Nephron (organoid): ENCODE measurements around the gene CCDC40.

ENCODE experiments used
- H3K27ac Mint-ChIP-seq, 3 experiments: 2 replicates each; pipeline ENCODE4 v1.8.0; 2020; ENCODE audit warnings: mixed read lengths in 3 of 3, mild to moderate bottlenecking in 2 of 3, moderate library complexity in 1 of 3
- H3K27me3 Mint-ChIP-seq: 2 replicates; pipeline ENCODE4 v1.8.0; 2021; ENCODE audit warnings: low read depth, mild to moderate bottlenecking, moderate library complexity, mixed read lengths
- H3K36me3 Mint-ChIP-seq: 2 replicates; pipeline ENCODE4 v1.8.0; 2020; ENCODE audit warnings: low read depth, mixed read lengths
- H3K4me1 Mint-ChIP-seq: 2 replicates; pipeline ENCODE4 v1.8.0; 2020; ENCODE audit warnings: mixed read lengths
- H3K4me3 Mint-ChIP-seq, 3 experiments: 2 replicates each; pipeline ENCODE4 v1.8.0; 2020; ENCODE audit warnings: mild to moderate bottlenecking in 3 of 3, mixed read lengths in 3 of 3, moderate library complexity in 2 of 3
- H3K9me3 Mint-ChIP-seq: 2 replicates; pipeline ENCODE4 v1.8.0; 2020; ENCODE audit warnings: mixed read lengths
- CTCF ChIP-seq, 3 experiments: fragments of 200-600 bp; sonication (generic); IDR thresholded peaks; one replicate each; pipeline ENCODE4 v1.5.0; 2021; ENCODE audit warnings: antibody characterized with exemption in 3 of 3; ENCODE audit not compliant: unreplicated experiment in 3 of 3

CCDC40 gene

GRCh38 chr17:80082403-80083135 is 46.1 kb downstream of the CCDC40 start:
- no peaks in the 10 kb centered on the region for H3K4me1 Mint-ChIP-seq
- H3K9me3 Mint-ChIP-seq: no peaks in the 10 kb centered on the region
- peaks cover 3% of the 10 kb centered on the region for H3K27me3 Mint-ChIP-seq
- TF ChIP-seq CTCF (IDR thresholded peaks at IDR 0.05; ENCODE audit: unreplicated experiment in 3 of 3): peak; percentile 69 to 76 (median 75)
- H3K27ac Mint-ChIP-seq: no peak overlapping the region
- no peak overlapping the region for H3K4me3 Mint-ChIP-seq
- H3K36me3 Mint-ChIP-seq: peaks cover 11% of the 10 kb centered on the region

- peaks cover 3% of the 10 kb centered on the region for H3K27me3 Mint-ChIP-seq
Measured at GRCh38 chr17:80083136-80083661, 46.8 kb downstream of the CCDC40 start.

GRCh38 chr17:80084773-80085172 is 48.3 kb downstream of the CCDC40 start:
- Mint-ChIP-seq H3K4me3 (no peak overlapping the region), H3K9me3 (no peaks in the 10 kb centered on the region), H3K36me3 (peaks cover 6% of the 10 kb centered on the region), H3K27me3 (peaks cover 3% of the 10 kb centered on the region), H3K4me1 (no peaks in the 10 kb centered on the region), H3K27ac (no peak overlapping the region)
- no peak for TF ChIP-seq CTCF (IDR thresholded peaks at IDR 0.05; ENCODE audit: unreplicated experiment in 3 of 3)

More at GRCh38 chr17:80083136-80083661, 46.8 kb downstream of the CCDC40 start:
- H3K27ac Mint-ChIP-seq: no peak overlapping the region
- no peak for TF ChIP-seq CTCF (IDR thresholded peaks at IDR 0.05; ENCODE audit: unreplicated experiment in 3 of 3)
- peaks cover 9% of the 10 kb centered on the region for H3K36me3 Mint-ChIP-seq
- no peaks in the 10 kb centered on the region for H3K9me3 Mint-ChIP-seq
- no peaks in the 10 kb centered on the region for H3K4me1 Mint-ChIP-seq
- H3K4me3 Mint-ChIP-seq: no peak overlapping the region

GRCh38 chr17:80086081-80086480 is 49.6 kb downstream of the CCDC40 start:
- Mint-ChIP-seq H3K27me3 (peaks cover 3% of the 10 kb centered on the region), H3K27ac (no peak overlapping the region), H3K9me3 (no peaks in the 10 kb centered on the region), H3K36me3 (peaks cover 12% of the 10 kb centered on the region), H3K4me3 (no peak overlapping the region), H3K4me1 (no peaks in the 10 kb centered on the region)
- TF ChIP-seq CTCF (IDR thresholded peaks at IDR 0.05; ENCODE audit: unreplicated experiment in 3 of 3): no peak

- H3K4me1 Mint-ChIP-seq: no peaks in the 10 kb centered on the region
- peaks cover 9% of the 10 kb centered on the region for H3K36me3 Mint-ChIP-seq
- H3K9me3 Mint-ChIP-seq: no peaks in the 10 kb centered on the region
- H3K27ac Mint-ChIP-seq: no peak overlapping the region
- no peak for TF ChIP-seq CTCF (IDR thresholded peaks at IDR 0.05; ENCODE audit: unreplicated experiment in 3 of 3)
- no peak overlapping the region for H3K4me3 Mint-ChIP-seq
- peaks cover 3% of the 10 kb centered on the region for H3K27me3 Mint-ChIP-seq
Measured at GRCh38 chr17:80086616-80087015, 50.2 kb downstream of the CCDC40 start.
